Retina (tissue), 1 donor: ENCODE measurements around the gene IMMP2L.

Experiments
- DNase-seq: peaks from one replicate; pipeline ENCODE4 v3.0.0-alpha.2; 2016

Gene IMMP2L

GRCh38 chr7:110830778-110831177, 731.5 kb downstream of the IMMP2L start:
- DNase-seq: no peak

GRCh38 chr7:110827936-110828335, 734.4 kb downstream of the IMMP2L start:
- no peak for DNase-seq

- DNase-seq: no peak
Observed at GRCh38 chr7:110827287-110827855, 734.9 kb downstream of the IMMP2L start.

GRCh38 chr7:110813986-110814385, 748.3 kb downstream of the IMMP2L start:
- DNase-seq: no peak

GRCh38 chr7:110809832-110810231, 752.5 kb downstream of the IMMP2L start:
- no peak for DNase-seq

- no peak for DNase-seq
Observed at GRCh38 chr7:110808361-110808760, 753.9 kb downstream of the IMMP2L start.

GRCh38 chr7:110804501-110804900, 757.8 kb downstream of the IMMP2L start:
- no peak for DNase-seq

- DNase-seq: no peak
Observed at GRCh38 chr7:110803602-110804143, 758.6 kb downstream of the IMMP2L start.

- no peak for DNase-seq
Observed at GRCh38 chr7:110801502-110801901, 760.8 kb downstream of the IMMP2L start.

GRCh38 chr7:110800984-110801383, 761.3 kb downstream of the IMMP2L start:
- DNase-seq: no peak

GRCh38 chr7:110797656-110798055, 764.6 kb downstream of the IMMP2L start:
- DNase-seq: no peak

- no peak for DNase-seq
Observed at GRCh38 chr7:110790992-110791391, 771.3 kb downstream of the IMMP2L start.

- DNase-seq: peak; percentile 18
Observed at GRCh38 chr7:110786328-110786965, 775.8 kb downstream of the IMMP2L start.

GRCh38 chr7:110784749-110785148, 777.5 kb downstream of the IMMP2L start:
- DNase-seq: no peak

GRCh38 chr7:110780712-110781111, 781.6 kb downstream of the IMMP2L start:
- peak; percentile 44 for DNase-seq

GRCh38 chr7:110779339-110779738, 783.0 kb downstream of the IMMP2L start:
- DNase-seq: no peak

- no peak for DNase-seq
Observed at GRCh38 chr7:110775046-110775445, 787.2 kb downstream of the IMMP2L start.

GRCh38 chr7:110774071-110774470, 788.2 kb downstream of the IMMP2L start:
- no peak for DNase-seq

GRCh38 chr7:110772615-110773014, 789.7 kb downstream of the IMMP2L start:
- DNase-seq: no peak

GRCh38 chr7:110771717-110772116, 790.6 kb downstream of the IMMP2L start:
- DNase-seq: no peak

GRCh38 chr7:110767550-110768110, 794.7 kb downstream of the IMMP2L start:
- DNase-seq: no peak

- peak; percentile 45 for DNase-seq
Observed at GRCh38 chr7:110766864-110767263, 795.4 kb downstream of the IMMP2L start.

- no peak for DNase-seq
Observed at GRCh38 chr7:110764852-110765251, 797.4 kb downstream of the IMMP2L start.

GRCh38 chr7:110762546-110763225, 799.6 kb downstream of the IMMP2L start:
- no peak for DNase-seq
